Measurements from ENCODE around the gene NPR1.

DNA sequence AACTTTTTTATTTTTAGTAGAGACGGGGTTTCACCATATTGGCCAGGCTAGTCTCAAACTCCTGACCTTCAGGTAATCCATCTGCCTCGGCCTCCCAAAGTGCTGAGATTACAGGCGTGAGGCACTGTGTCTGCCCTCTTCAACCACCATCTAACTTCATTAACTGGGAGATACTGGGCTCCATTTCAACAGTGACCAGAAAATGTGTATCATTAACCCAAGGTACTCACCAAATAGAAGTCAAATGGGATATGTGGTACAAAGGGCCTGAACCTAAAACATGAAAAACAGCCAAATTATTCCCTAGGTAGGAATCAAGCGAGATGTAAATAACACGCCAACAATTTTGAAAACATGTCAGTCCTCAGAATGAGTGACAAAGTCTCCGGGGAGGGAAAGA lies 8.9 kb upstream of the NPR1 start:
- TF ChIP-seq STAT1 (IDR thresholded peaks at IDR 0.05; ENCODE audit: unreplicated experiment) (no peak), EZH2phosphoT487 (IDR thresholded peaks at IDR 0.05; ENCODE audit: unreplicated experiment) (no peak)
- TF ChIP-seq, protein P1, sequence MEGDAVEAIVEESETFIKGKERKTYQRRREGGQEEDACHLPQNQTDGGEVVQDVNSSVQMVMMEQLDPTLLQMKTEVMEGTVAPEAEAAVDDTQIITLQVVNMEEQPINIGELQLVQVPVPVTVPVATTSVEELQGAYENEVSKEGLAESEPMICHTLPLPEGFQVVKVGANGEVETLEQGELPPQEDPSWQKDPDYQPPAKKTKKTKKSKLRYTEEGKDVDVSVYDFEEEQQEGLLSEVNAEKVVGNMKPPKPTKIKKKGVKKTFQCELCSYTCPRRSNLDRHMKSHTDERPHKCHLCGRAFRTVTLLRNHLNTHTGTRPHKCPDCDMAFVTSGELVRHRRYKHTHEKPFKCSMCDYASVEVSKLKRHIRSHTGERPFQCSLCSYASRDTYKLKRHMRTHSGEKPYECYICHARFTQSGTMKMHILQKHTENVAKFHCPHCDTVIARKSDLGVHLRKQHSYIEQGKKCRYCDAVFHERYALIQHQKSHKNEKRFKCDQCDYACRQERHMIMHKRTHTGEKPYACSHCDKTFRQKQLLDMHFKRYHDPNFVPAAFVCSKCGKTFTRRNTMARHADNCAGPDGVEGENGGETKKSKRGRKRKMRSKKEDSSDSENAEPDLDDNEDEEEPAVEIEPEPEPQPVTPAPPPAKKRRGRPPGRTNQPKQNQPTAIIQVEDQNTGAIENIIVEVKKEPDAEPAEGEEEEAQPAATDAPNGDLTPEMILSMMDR (conservative IDR thresholded peaks at IDR 0.05; ENCODE audit: low read depth in 2 of 2), result no peak
- TF ChIP-seq, protein P2, sequence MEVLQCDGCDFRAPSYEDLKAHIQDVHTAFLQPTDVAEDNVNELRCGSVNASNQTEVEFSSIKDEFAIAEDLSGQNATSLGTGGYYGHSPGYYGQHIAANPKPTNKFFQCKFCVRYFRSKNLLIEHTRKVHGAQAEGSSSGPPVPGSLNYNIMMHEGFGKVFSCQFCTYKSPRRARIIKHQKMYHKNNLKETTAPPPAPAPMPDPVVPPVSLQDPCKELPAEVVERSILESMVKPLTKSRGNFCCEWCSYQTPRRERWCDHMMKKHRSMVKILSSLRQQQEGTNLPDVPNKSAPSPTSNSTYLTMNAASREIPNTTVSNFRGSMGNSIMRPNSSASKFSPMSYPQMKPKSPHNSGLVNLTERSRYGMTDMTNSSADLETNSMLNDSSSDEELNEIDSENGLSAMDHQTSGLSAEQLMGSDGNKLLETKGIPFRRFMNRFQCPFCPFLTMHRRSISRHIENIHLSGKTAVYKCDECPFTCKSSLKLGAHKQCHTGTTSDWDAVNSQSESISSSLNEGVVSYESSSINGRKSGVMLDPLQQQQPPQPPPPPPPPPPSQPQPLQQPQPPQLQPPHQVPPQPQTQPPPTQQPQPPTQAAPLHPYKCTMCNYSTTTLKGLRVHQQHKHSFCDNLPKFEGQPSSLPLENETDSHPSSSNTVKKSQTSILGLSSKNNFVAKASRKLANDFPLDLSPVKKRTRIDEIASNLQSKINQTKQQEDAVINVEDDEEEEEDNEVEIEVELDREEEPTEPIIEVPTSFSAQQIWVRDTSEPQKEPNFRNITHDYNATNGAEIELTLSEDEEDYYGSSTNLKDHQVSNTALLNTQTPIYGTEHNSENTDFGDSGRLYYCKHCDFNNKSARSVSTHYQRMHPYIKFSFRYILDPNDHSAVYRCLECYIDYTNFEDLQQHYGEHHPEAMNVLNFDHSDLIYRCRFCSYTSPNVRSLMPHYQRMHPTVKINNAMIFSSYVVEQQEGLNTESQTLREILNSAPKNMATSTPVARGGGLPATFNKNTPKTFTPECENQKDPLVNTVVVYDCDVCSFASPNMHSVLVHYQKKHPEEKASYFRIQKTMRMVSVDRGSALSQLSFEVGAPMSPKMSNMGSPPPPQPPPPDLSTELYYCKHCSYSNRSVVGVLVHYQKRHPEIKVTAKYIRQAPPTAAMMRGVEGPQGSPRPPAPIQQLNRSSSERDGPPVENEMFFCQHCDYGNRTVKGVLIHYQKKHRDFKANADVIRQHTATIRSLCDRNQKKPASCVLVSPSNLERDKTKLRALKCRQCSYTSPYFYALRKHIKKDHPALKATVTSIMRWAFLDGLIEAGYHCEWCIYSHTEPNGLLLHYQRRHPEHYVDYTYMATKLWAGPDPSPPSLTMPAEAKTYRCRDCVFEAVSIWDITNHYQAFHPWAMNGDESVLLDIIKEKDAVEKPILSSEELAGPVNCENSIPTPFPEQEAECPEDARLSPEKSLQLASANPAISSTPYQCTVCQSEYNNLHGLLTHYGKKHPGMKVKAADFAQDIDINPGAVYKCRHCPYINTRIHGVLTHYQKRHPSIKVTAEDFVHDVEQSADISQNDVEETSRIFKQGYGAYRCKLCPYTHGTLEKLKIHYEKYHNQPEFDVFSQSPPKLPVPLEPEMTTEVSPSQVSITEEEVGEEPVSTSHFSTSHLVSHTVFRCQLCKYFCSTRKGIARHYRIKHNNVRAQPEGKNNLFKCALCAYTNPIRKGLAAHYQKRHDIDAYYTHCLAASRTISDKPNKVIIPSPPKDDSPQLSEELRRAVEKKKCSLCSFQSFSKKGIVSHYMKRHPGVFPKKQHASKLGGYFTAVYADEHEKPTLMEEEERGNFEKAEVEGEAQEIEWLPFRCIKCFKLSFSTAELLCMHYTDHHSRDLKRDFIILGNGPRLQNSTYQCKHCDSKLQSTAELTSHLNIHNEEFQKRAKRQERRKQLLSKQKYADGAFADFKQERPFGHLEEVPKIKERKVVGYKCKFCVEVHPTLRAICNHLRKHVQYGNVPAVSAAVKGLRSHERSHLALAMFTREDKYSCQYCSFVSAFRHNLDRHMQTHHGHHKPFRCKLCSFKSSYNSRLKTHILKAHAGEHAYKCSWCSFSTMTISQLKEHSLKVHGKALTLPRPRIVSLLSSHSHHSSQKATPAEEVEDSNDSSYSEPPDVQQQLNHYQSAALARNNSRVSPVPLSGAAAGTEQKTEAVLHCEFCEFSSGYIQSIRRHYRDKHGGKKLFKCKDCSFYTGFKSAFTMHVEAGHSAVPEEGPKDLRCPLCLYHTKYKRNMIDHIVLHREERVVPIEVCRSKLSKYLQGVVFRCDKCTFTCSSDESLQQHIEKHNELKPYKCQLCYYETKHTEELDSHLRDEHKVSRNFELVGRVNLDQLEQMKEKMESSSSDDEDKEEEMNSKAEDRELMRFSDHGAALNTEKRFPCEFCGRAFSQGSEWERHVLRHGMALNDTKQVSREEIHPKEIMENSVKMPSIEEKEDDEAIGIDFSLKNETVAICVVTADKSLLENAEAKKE (CRISPR knock-in tag; IDR thresholded peaks at IDR 0.05), result no peak

Measured in GM23338 (cell line).